Activated T-cell treated with anti-CD3 and anti-CD28 coated beads, Interleukin-2, amount 50 U/mL, for 1 hour (primary cell): Measurements from ENCODE around the gene HHLA2.

Source experiments
- DNase-seq: peaks from one replicate; pipeline ENCODE4 v3.0.0-alpha.2; 2020

HHLA2 gene

GRCh38 chr3:108301695-108302404 is 5.5 kb downstream of the HHLA2 start:
- DNase-seq, result no peak

GRCh38 chr3:108302570-108302969 is 6.2 kb downstream of the HHLA2 start:
- no peak for DNase-seq

GRCh38 chr3:108305484-108306172 is 9.3 kb downstream of the HHLA2 start:
- no peak for DNase-seq

- DNase-seq, result no peak
Observed at GRCh38 chr3:108311797-108312196, 15.4 kb downstream of the HHLA2 start.

GRCh38 chr3:108312656-108313055 is 16.3 kb downstream of the HHLA2 start:
- no peak for DNase-seq

- no peak for DNase-seq
Observed at GRCh38 chr3:108315767-108316301, 19.5 kb downstream of the HHLA2 start.

GRCh38 chr3:108319428-108320082 is 23.2 kb downstream of the HHLA2 start:
- no peak for DNase-seq

GRCh38 chr3:108320746-108321350 is 24.5 kb downstream of the HHLA2 start:
- no peak for DNase-seq

- DNase-seq, result no peak
Observed at GRCh38 chr3:108322352-108322751, 26.0 kb downstream of the HHLA2 start.

- no peak for DNase-seq
Observed at GRCh38 chr3:108324177-108324576, 27.8 kb downstream of the HHLA2 start.

GRCh38 chr3:108327168-108327567 is 30.8 kb downstream of the HHLA2 start:
- no peak for DNase-seq

- no peak for DNase-seq
Observed at GRCh38 chr3:108328821-108329486, 32.6 kb downstream of the HHLA2 start.

- DNase-seq, result no peak
Observed at GRCh38 chr3:108329508-108329907, 33.2 kb downstream of the HHLA2 start.

GRCh38 chr3:108329947-108330346 is 33.6 kb downstream of the HHLA2 start:
- DNase-seq, result no peak

GRCh38 chr3:108331792-108332191 is 35.4 kb downstream of the HHLA2 start:
- no peak for DNase-seq

GRCh38 chr3:108333961-108334360 is 37.6 kb downstream of the HHLA2 start:
- no peak for DNase-seq

GRCh38 chr3:108334701-108335100 is 38.4 kb downstream of the HHLA2 start:
- no peak for DNase-seq

- DNase-seq, result no peak
Observed at GRCh38 chr3:108338901-108339545, 42.7 kb downstream of the HHLA2 start.

- no peak for DNase-seq
Observed at GRCh38 chr3:108341911-108342310, 45.6 kb downstream of the HHLA2 start.

GRCh38 chr3:108342837-108343486 is 46.6 kb downstream of the HHLA2 start:
- DNase-seq, result no peak

- DNase-seq, result no peak
Observed at GRCh38 chr3:108343491-108343890, 47.1 kb downstream of the HHLA2 start.
